GM23248 (cell line): Measurements from ENCODE around the gene CAMK2D. TPM values are rescaled to one million over a fixed set of nuclear protein-coding genes. Genes with fewer than 3 reads are reported as not detected.

Experiments
- DNase-seq: peaks from one replicate; pipeline ENCODE4 v3.0.0-alpha.2; 2015
- H2AFZ ChIP-seq: fragments of 200-600 bp; sonication (generic); 2 replicates; pipeline ENCODE4 v1.6.1; 2016; ENCODE audit warnings: antibody characterized with exemption
- H3F3A ChIP-seq: fragments of 200-600 bp; sonication (generic); 2 replicates; pipeline ENCODE4 v1.6.1; 2016; ENCODE audit warnings: mild to moderate bottlenecking, antibody characterized with exemption, mixed run types; ENCODE audit not compliant: insufficient read depth
- H3K27ac ChIP-seq: fragments of 200-600 bp; sonication (generic); 2 replicates; pipeline ENCODE4 v1.5.1; 2016; ENCODE audit warnings: mild to moderate bottlenecking
- H3K27me3 ChIP-seq: fragments of 200-600 bp; sonication (generic); replicated peaks from 2 replicates; pipeline ENCODE4 v1.6.1; 2016; ENCODE audit warnings: mild to moderate bottlenecking; ENCODE audit not compliant: insufficient read depth
- H3K36me3 ChIP-seq: fragments of 200-600 bp; sonication (generic); 2 replicates; pipeline ENCODE4 v1.6.1; 2016; ENCODE audit warnings: low read depth, mild to moderate bottlenecking
- H3K4me1 ChIP-seq: fragments of 200-600 bp; sonication (generic); 2 replicates; pipeline ENCODE4 v1.6.1; 2016; ENCODE audit warnings: mild to moderate bottlenecking; ENCODE audit not compliant: insufficient read depth
- H3K4me2 ChIP-seq: fragments of 200-600 bp; sonication (generic); one replicate; pipeline ENCODE4 v1.6.1; 2016; ENCODE audit warnings: mild to moderate bottlenecking; ENCODE audit not compliant: unreplicated experiment
- H3K4me3 ChIP-seq: fragments of 200-600 bp; sonication (generic); 2 replicates; pipeline ENCODE4 v1.5.1; 2016; ENCODE audit warnings: mild to moderate bottlenecking
- H3K79me2 ChIP-seq: fragments of 200-600 bp; sonication (generic); 2 replicates; pipeline ENCODE4 v1.6.1; 2016; ENCODE audit warnings: mild to moderate bottlenecking; ENCODE audit not compliant: insufficient read depth
- H3K9ac ChIP-seq: fragments of 200-600 bp; sonication (generic); 2 replicates; pipeline ENCODE4 v1.6.1; 2016; ENCODE audit warnings: mild to moderate bottlenecking
- H3K9me2 ChIP-seq: fragments of 200-600 bp; sonication (generic); 2 replicates; pipeline ENCODE4 v1.6.1; 2016; ENCODE audit warnings: mixed run types, mild to moderate bottlenecking, moderate library complexity; ENCODE audit not compliant: insufficient read depth
- H3K9me3 ChIP-seq: fragments of 200-600 bp; sonication (generic); one replicate; pipeline ENCODE4 v1.6.1; 2017; ENCODE audit warnings: low read depth
- H4K20me1 ChIP-seq: fragments of 200-600 bp; sonication (generic); 2 replicates; pipeline ENCODE4 v1.6.0; 2016; ENCODE audit not compliant: insufficient read depth
- EZH2 ChIP-seq: fragments of 200-600 bp; sonication (generic); IDR thresholded peaks from 2 replicates; pipeline ENCODE4 v1.6.1; 2018; ENCODE audit warnings: antibody characterized with exemption, mild to moderate bottlenecking; ENCODE audit not compliant: insufficient read depth, poor library complexity, severe bottlenecking
- EZH2phosphoT487 ChIP-seq: fragments of 200-600 bp; sonication (generic); IDR thresholded peaks from 2 replicates; pipeline ENCODE4 v1.6.1; 2018; ENCODE audit warnings: antibody characterized with exemption, moderate library complexity, mild to moderate bottlenecking, low read depth; ENCODE audit not compliant: insufficient read depth
- WGBS, 2 experiments: methylation state at CpG; one replicate each; pipeline ENCODE4 v1.1.6; 2015 to 2017; ENCODE audit warnings: low lambda C conversion rate in 2 of 2, low coverage in 1 of 2; ENCODE audit errors: missing lambda C conversion rate in 2 of 2; 5-methylcytosine and 5-hydroxymethylcytosine counted together
- in situ Hi-C: fragments of 300-500 bp; cut with MboI; formaldehyde crosslinking; loops from 2 replicates; pipeline ENCODE4 v1.15.0; 2020
- polyA plus RNA-seq: library from polyadenylated mRNA; unstranded; fragments of >200 nt; fragmentation: Nextera tagmentation; extraction: Ambion mirVana; gene quantifications from 2 replicates; pipeline ENCODE4 v1.2.1, GENCODE V29; 2016
- total RNA-seq: library from RNA; depleted of rRNA; stranded (reverse); fragments of >200 nt; shearing (Covaris generic); gene quantifications from 2 replicates; pipeline ENCODE4 v1.2.3, GENCODE V29; 2014

The CAMK2D gene
- total and polyA plus RNA-seq, 2 experiments from 2014 or later: 78.8 to 94.5 TPM

DNA sequence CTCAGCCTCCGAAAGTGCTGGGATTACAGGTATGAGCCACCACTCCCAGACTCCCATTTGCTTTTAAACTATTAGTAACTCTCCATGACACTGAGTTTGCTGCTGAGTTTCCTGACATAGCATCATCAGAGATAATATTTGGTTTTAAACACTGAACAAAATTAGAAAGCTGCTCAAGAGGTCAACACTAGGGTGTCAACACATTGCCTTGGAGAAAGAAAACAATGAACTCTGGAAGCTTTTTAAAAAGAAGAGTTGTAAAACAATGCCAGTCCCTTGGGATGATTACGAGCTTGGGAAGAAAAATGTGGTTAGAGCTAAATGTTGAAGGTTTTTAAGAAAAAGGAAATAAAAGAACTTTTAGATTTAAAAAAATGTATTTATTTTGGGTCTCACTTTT, 264.8 kb downstream of the CAMK2D start:
- Histone ChIP-seq H3K9me3 (no peaks in the 10 kb centered on the region), H3K9me2 (no peaks in the 10 kb centered on the region), H2AFZ (no peak overlapping the region), H4K20me1 (no peaks in the 10 kb centered on the region), H3K79me2 (no peaks in the 10 kb centered on the region), H3K36me3 (peaks cover 11% of the 10 kb centered on the region; the same call in 1 of the 2 replicates), H3F3A (peaks cover 11% of the 10 kb centered on the region; the same call in 1 of the 2 replicates), H3K9ac (no peak overlapping the region), H3K4me2 (no peak overlapping the region), H3K4me1 (peaks cover 9% of the 10 kb centered on the region), H3K4me3 (no peak overlapping the region), H3K27me3 (no peaks in the 10 kb centered on the region), H3K27ac (no peak overlapping the region)
- WGBS, 2 experiments: 69% methylated on average over 2 of the region's 2 CpGs
- in situ Hi-C loops: no loop called here
- DNase-seq: no peak
- no peak for TF ChIP-seq EZH2phosphoT487
- TF ChIP-seq EZH2: no peak

DNA sequence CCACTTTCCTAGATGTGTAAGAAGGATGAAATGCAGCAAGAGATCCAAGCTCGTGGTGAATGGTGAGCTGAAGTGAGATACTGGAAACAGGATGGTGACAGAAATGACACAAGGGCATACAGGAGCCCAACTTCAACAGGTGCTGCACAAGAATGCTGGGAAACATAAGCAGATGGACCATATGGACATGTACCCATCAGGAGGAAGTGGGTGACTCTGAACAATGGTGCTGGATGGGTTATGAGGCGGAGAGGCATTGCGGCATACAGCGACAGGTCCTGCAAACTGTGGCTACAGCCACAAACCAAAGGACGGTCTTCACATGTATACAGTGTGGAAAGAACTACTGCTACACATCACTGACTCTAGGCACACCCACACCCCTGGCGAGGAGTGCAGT, 265.7 kb downstream of the CAMK2D start:
- Histone ChIP-seq H3K36me3 (peaks cover 4% of the 10 kb centered on the region; the same call in 1 of the 2 replicates), H4K20me1 (no peaks in the 10 kb centered on the region), H3K9me3 (no peaks in the 10 kb centered on the region), H3K4me1 (peaks cover 9% of the 10 kb centered on the region), H2AFZ (no peak overlapping the region), H3K27me3 (no peaks in the 10 kb centered on the region), H3F3A (peaks cover 9% of the 10 kb centered on the region; the same call in 1 of the 2 replicates), H3K4me2 (no peak overlapping the region), H3K4me3 (no peak overlapping the region), H3K79me2 (no peaks in the 10 kb centered on the region), H3K9ac (no peak overlapping the region), H3K9me2 (no peaks in the 10 kb centered on the region), H3K27ac (no peak overlapping the region)
- 97 to 99% methylated on average over 6 of the region's 6 CpGs for WGBS, 2 experiments
- TF ChIP-seq EZH2phosphoT487 (no peak), EZH2 (no peak)
- in situ Hi-C loops: no loop called here
- DNase-seq: no peak

DNA sequence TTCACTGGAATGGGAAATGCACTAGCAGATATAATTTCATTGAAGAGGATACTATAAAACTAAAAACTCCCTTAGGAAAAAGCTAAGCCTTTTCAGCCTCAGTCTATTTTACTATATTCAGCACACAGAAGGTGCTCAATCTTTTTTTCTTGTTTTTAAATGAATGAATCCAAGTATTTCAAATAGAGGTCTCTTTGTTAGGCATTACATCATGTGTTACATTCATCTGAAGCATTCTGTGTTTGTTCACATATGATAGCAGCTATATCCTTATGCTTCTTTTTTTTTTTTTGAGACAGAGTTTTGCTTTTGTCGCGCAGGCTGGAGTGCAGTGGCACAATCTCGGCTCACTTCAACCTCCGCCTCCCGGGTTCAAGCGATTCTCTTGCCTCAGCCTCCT, 278.4 kb downstream of the CAMK2D start:
- in situ Hi-C loops: no loop called here

DNA sequence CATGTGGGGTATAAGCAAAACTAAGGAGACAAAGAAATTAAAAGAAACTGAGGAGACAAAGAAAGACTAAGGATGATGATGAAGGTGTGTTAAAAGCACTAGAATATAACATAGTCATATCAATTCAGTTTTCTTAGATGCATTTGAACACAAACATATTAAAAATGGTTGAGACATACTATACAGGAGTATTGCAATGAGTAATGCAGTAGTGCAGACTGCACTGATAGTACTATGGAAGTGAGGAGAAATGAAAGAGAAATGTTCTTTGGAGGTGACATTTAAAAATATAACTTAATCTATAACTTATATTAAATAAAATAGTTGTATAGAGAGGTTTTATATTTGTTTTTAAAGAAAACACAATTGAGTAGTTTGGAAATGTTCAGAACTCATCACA, 279.2 kb downstream of the CAMK2D start:
- H3K9me3 ChIP-seq: no peaks in the 10 kb centered on the region
- H3K27ac ChIP-seq: no peak overlapping the region
- H3K36me3 ChIP-seq: 0 out of 2 replicates have a peak, but pooled peaks cover 19% of the 10 kb centered on the region
- no peaks in the 10 kb centered on the region for H3K9me2 ChIP-seq
- H2AFZ ChIP-seq: no peak overlapping the region
- no peak for TF ChIP-seq EZH2
- no peak for TF ChIP-seq EZH2phosphoT487
- H3K4me3 ChIP-seq: no peak overlapping the region
- H3K4me2 ChIP-seq: no peak overlapping the region
- H3K4me1 ChIP-seq: no peaks in the 10 kb centered on the region
- no peaks in the 10 kb centered on the region for H4K20me1 ChIP-seq
- in situ Hi-C loops: no loop called here
- H3K27me3 ChIP-seq: no peaks in the 10 kb centered on the region
- DNase-seq: no peak
- H3K79me2 ChIP-seq: no peaks in the 10 kb centered on the region
- H3F3A ChIP-seq: peaks cover 25% of the 10 kb centered on the region
- H3K9ac ChIP-seq: no peak overlapping the region

More for the DNA sequence above, 278.4 kb downstream of the CAMK2D start:
- DNase-seq: no peak
- Histone ChIP-seq H3K27ac (no peak overlapping the region), H3K27me3 (no peaks in the 10 kb centered on the region), H3K4me2 (no peak overlapping the region), H4K20me1 (no peaks in the 10 kb centered on the region), H2AFZ (no peak overlapping the region), H3K9ac (no peak overlapping the region), H3F3A (peaks cover 20% of the 10 kb centered on the region; the same call in 1 of the 2 replicates), H3K9me3 (no peaks in the 10 kb centered on the region), H3K79me2 (no peaks in the 10 kb centered on the region), H3K4me3 (no peak overlapping the region), H3K36me3 (0 out of 2 replicates have a peak, but pooled peaks cover 13% of the 10 kb centered on the region), H3K9me2 (no peaks in the 10 kb centered on the region), H3K4me1 (no peaks in the 10 kb centered on the region)
- 90 to 91% methylated on average over 6 of the region's 6 CpGs for WGBS, 2 experiments
- TF ChIP-seq EZH2phosphoT487 (no peak), EZH2 (no peak)

DNA sequence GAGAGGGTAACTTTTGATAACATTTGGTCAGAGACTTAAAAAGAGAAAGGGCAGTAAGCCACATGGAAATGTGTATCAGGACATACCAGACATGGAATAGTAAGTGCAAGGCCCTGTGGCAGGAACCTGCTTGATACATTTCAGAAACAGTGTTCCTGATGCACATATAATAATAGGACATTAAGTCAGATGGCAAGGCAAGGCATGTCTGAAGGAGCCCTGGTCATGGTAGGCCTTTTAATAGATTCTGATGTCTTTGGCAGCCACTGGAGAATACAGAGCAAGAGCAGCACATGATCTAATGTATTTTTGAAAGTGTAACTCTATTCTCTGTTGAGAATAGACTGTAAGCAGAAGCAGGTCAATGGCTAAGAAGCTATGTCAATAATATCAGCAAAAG, 279.7 kb downstream of the CAMK2D start:
- no peak for DNase-seq
- no peaks in the 10 kb centered on the region for H4K20me1 ChIP-seq
- in situ Hi-C loops: no loop called here
- no peaks in the 10 kb centered on the region for H3K79me2 ChIP-seq
- H3K27me3 ChIP-seq: no peaks in the 10 kb centered on the region
- H3K9ac ChIP-seq: no peak overlapping the region
- no peaks in the 10 kb centered on the region for H3K9me2 ChIP-seq
- H3K4me3 ChIP-seq: no peak overlapping the region
- H3F3A ChIP-seq: peaks cover 30% of the 10 kb centered on the region
- no peak overlapping the region for H2AFZ ChIP-seq
- H3K9me3 ChIP-seq: no peaks in the 10 kb centered on the region
- no peaks in the 10 kb centered on the region for H3K4me1 ChIP-seq
- H3K4me2 ChIP-seq: no peak overlapping the region
- 0 out of 2 replicates have a peak, but pooled peaks cover 25% of the 10 kb centered on the region for H3K36me3 ChIP-seq
- no peak overlapping the region for H3K27ac ChIP-seq
- no peak for TF ChIP-seq EZH2
- no peak for TF ChIP-seq EZH2phosphoT487
